Natural killer cell treated with Interleukin-12 subunit alpha and Interleukin-12 subunit beta and Interleukin-15 and Interleukin-18, amount 100 ng/mL, for 72 hours (primary cell): ENCODE data around the gene DYNC2I2. TPM values are rescaled to one million over a fixed set of nuclear protein-coding genes. Genes with fewer than 3 reads are reported as not detected.

Source experiments
- ATAC-seq, 2 donors: fragments of 150-1000 bp; cut with Tn5 transposase in 1 of 2; sonication (Bioruptor Pico), chemical (Tn5 transposase) in 1 of 2; 2 replicates each; pipeline ENCODE4 v1.10.0; 2021
- DNase-seq: peaks from one replicate; pipeline ENCODE4 v3.0.0; 2022; ENCODE audit warnings: low spot score
- H3K27ac Mint-ChIP-seq, 2 donors: 1 replicate in 1 of 2; 2 replicates in 1 of 2; pipeline ENCODE4 v1.8.0; 2022; ENCODE audit warnings: mixed read lengths in 2 of 2, mild to moderate bottlenecking in 1 of 2, moderate library complexity in 1 of 2
- H3K27me3 Mint-ChIP-seq, 2 donors: 1 replicate in 1 of 2; 2 replicates in 1 of 2; pipeline ENCODE4 v1.8.0; 2022; ENCODE audit warnings: mixed read lengths in 2 of 2
- H3K36me3 Mint-ChIP-seq: one replicate; pipeline ENCODE4 v1.8.0; 2022; ENCODE audit warnings: mixed read lengths
- H3K4me1 Mint-ChIP-seq, 2 donors: 1 replicate in 1 of 2; 2 replicates in 1 of 2; pipeline ENCODE4 v1.8.0; 2022; ENCODE audit warnings: low read depth in 2 of 2, mixed read lengths in 2 of 2, mild to moderate bottlenecking in 1 of 2
- H3K4me3 Mint-ChIP-seq: one replicate; pipeline ENCODE4 v1.8.0; 2022; ENCODE audit warnings: mixed read lengths
- H3K9me3 Mint-ChIP-seq: 2 replicates; pipeline ENCODE4 v1.8.0; 2022; ENCODE audit warnings: mixed read lengths
- total RNA-seq, 2 donors: library from RNA; stranded (reverse); gene quantifications; one replicate each; pipeline ENCODE4 v1.2.3, GENCODE V29; 2022

Gene DYNC2I2
- total RNA-seq, 2 donors from 2014 or later: 23.7 to 62.6 TPM

- no peak overlapping the region for H3K27ac Mint-ChIP-seq
- H3K4me3 Mint-ChIP-seq: no peak overlapping the region
- no peaks in the 10 kb centered on the region for H3K4me1 Mint-ChIP-seq
- H3K27me3 Mint-ChIP-seq: no peaks in the 10 kb centered on the region
- ATAC-seq (peak in 1 of 2 donors; percentile 15), DNase-seq (no peak)
- peaks cover 6% of the 10 kb centered on the region for H3K36me3 Mint-ChIP-seq
- H3K9me3 Mint-ChIP-seq: no peaks in the 10 kb centered on the region
Measured at GRCh38 chr9:128636556-128637530, 19.8 kb downstream of the DYNC2I2 start.

GRCh38 chr9:128636024-128636390 is 20.6 kb downstream of the DYNC2I2 start:
- Mint-ChIP-seq H3K4me1 (no peaks in the 10 kb centered on the region), H3K4me3 (no peak overlapping the region), H3K36me3 (peaks cover 6% of the 10 kb centered on the region), H3K27me3 (no peaks in the 10 kb centered on the region), H3K27ac (no peak overlapping the region), H3K9me3 (no peaks in the 10 kb centered on the region)
- no peak for ATAC-seq
- no peak for DNase-seq

GRCh38 chr9:128635266-128636023 is 21.2 kb downstream of the DYNC2I2 start:
- Mint-ChIP-seq H3K4me1 (no peaks in the 10 kb centered on the region), H3K4me3 (no peak overlapping the region), H3K9me3 (no peaks in the 10 kb centered on the region), H3K27me3 (no peaks in the 10 kb centered on the region), H3K27ac (no peak overlapping the region), H3K36me3 (peaks cover 6% of the 10 kb centered on the region)
- ATAC-seq: peak in 1 of 2 donors; percentile 8
- DNase-seq: no peak

- Mint-ChIP-seq H3K27me3 (no peaks in the 10 kb centered on the region), H3K36me3 (peaks cover 6% of the 10 kb centered on the region), H3K4me1 (no peaks in the 10 kb centered on the region), H3K27ac (no peak overlapping the region), H3K4me3 (no peak overlapping the region), H3K9me3 (no peaks in the 10 kb centered on the region)
- DNase-seq (no peak), ATAC-seq (peak in 1 of 2 donors; percentile 17)
Measured at GRCh38 chr9:128634651-128635262, 21.9 kb downstream of the DYNC2I2 start.

GRCh38 chr9:128634111-128634510 is 22.5 kb downstream of the DYNC2I2 start:
- no peaks in the 10 kb centered on the region for H3K9me3 Mint-ChIP-seq
- no peak for DNase-seq
- H3K4me3 Mint-ChIP-seq: no peak overlapping the region
- no peaks in the 10 kb centered on the region for H3K4me1 Mint-ChIP-seq
- peaks cover 6% of the 10 kb centered on the region for H3K36me3 Mint-ChIP-seq
- ATAC-seq: peak in 1 of 2 donors; percentile 20
- H3K27ac Mint-ChIP-seq: no peak overlapping the region
- no peaks in the 10 kb centered on the region for H3K27me3 Mint-ChIP-seq

- no peak for DNase-seq
Measured at GRCh38 chr9:128633601-128634000, 23.0 kb downstream of the DYNC2I2 start.

GRCh38 chr9:128633057-128633456 is 23.6 kb downstream of the DYNC2I2 start:
- H3K36me3 Mint-ChIP-seq: peaks cover 6% of the 10 kb centered on the region
- H3K4me1 Mint-ChIP-seq: no peaks in the 10 kb centered on the region
- no peaks in the 10 kb centered on the region for H3K9me3 Mint-ChIP-seq
- no peak for DNase-seq
- no peak for ATAC-seq
- no peaks in the 10 kb centered on the region for H3K27me3 Mint-ChIP-seq
- H3K27ac Mint-ChIP-seq: no peak overlapping the region
- no peak overlapping the region for H3K4me3 Mint-ChIP-seq

More at GRCh38 chr9:128633601-128634000, 23.0 kb downstream of the DYNC2I2 start:
- Mint-ChIP-seq H3K4me3 (no peak overlapping the region), H3K27ac (no peak overlapping the region), H3K4me1 (no peaks in the 10 kb centered on the region), H3K27me3 (no peaks in the 10 kb centered on the region), H3K36me3 (peaks cover 6% of the 10 kb centered on the region), H3K9me3 (no peaks in the 10 kb centered on the region)
- ATAC-seq: no peak

GRCh38 chr9:128632486-128632885 is 24.2 kb downstream of the DYNC2I2 start:
- H3K27me3 Mint-ChIP-seq: no peaks in the 10 kb centered on the region
- no peak overlapping the region for H3K27ac Mint-ChIP-seq
- peaks cover 6% of the 10 kb centered on the region for H3K36me3 Mint-ChIP-seq
- ATAC-seq: no peak
- H3K4me1 Mint-ChIP-seq: no peaks in the 10 kb centered on the region
- no peaks in the 10 kb centered on the region for H3K9me3 Mint-ChIP-seq
- no peak overlapping the region for H3K4me3 Mint-ChIP-seq
- no peak for DNase-seq

GRCh38 chr9:128632066-128632465 is 24.6 kb downstream of the DYNC2I2 start:
- DNase-seq: no peak
- ATAC-seq: no peak
- no peak overlapping the region for H3K27ac Mint-ChIP-seq
- H3K4me1 Mint-ChIP-seq: no peaks in the 10 kb centered on the region
- H3K27me3 Mint-ChIP-seq: no peaks in the 10 kb centered on the region
- peaks cover 6% of the 10 kb centered on the region for H3K36me3 Mint-ChIP-seq
- no peaks in the 10 kb centered on the region for H3K9me3 Mint-ChIP-seq
- H3K4me3 Mint-ChIP-seq: no peak overlapping the region

- DNase-seq (no peak), ATAC-seq (no peak)
- no peaks in the 10 kb centered on the region for H3K9me3 Mint-ChIP-seq
- no peaks in the 10 kb centered on the region for H3K4me1 Mint-ChIP-seq
- H3K36me3 Mint-ChIP-seq: peaks cover 6% of the 10 kb centered on the region
- H3K27ac Mint-ChIP-seq: no peak overlapping the region
- H3K4me3 Mint-ChIP-seq: no peak overlapping the region
- H3K27me3 Mint-ChIP-seq: no peaks in the 10 kb centered on the region
Measured at GRCh38 chr9:128631636-128632035, 25.0 kb downstream of the DYNC2I2 start.

- Mint-ChIP-seq H3K4me3 (no peak overlapping the region), H3K27ac (no peak overlapping the region), H3K9me3 (no peaks in the 10 kb centered on the region), H3K27me3 (no peaks in the 10 kb centered on the region), H3K4me1 (no peaks in the 10 kb centered on the region), H3K36me3 (peaks cover 6% of the 10 kb centered on the region)
- ATAC-seq (no peak), DNase-seq (no peak)
Measured at GRCh38 chr9:128629852-128630545, 26.6 kb downstream of the DYNC2I2 start.

- Mint-ChIP-seq H3K27ac (no peak overlapping the region), H3K4me1 (no peaks in the 10 kb centered on the region), H3K4me3 (no peak overlapping the region), H3K9me3 (no peaks in the 10 kb centered on the region), H3K27me3 (no peaks in the 10 kb centered on the region), H3K36me3 (peaks cover 6% of the 10 kb centered on the region)
- ATAC-seq: no peak
- DNase-seq: no peak
Measured at GRCh38 chr9:128629136-128629535, 27.5 kb downstream of the DYNC2I2 start.

- DNase-seq (no peak), ATAC-seq (peak in 1 of 2 donors; percentile 6)
- peaks cover 4% of the 10 kb centered on the region for H3K36me3 Mint-ChIP-seq
- no peak overlapping the region for H3K27ac Mint-ChIP-seq
- H3K4me3 Mint-ChIP-seq: no peak overlapping the region
- H3K27me3 Mint-ChIP-seq: no peaks in the 10 kb centered on the region
- H3K4me1 Mint-ChIP-seq: no peaks in the 10 kb centered on the region
- H3K9me3 Mint-ChIP-seq: no peaks in the 10 kb centered on the region
Measured at GRCh38 chr9:128628471-128629048, 28.1 kb downstream of the DYNC2I2 start.
